B cell (primary cell): ENCODE data around the gene KRT39. TPM values are rescaled to one million over a fixed set of nuclear protein-coding genes. Genes with fewer than 3 reads are reported as not detected.

Experiments
- ATAC-seq: fragments of 200-7000 bp; cut with Tn5 transposase; one replicate; pipeline ENCODE4 v1.10.0; 2021; ENCODE audit warnings: low read depth, mild to moderate bottlenecking, moderate number of reproducible peaks, moderate library complexity
- CTCF ChIA-PET: fragments of 350-600 bp; sonication (Branson Sonifier 250); formaldehyde crosslinking; loops from one replicate; lab custom pipeline; 2021; ENCODE audit warnings: antibody characterized with exemption, inconsistent platforms; lab: Charles Lee
- POLR2A ChIA-PET: fragments of 350-600 bp; sonication (Branson Sonifier 250); formaldehyde crosslinking; loops from one replicate; lab custom pipeline; 2021; ENCODE audit warnings: antibody characterized with exemption; lab: Charles Lee
- DNase-seq: peaks from one replicate; pipeline ENCODE4 v3.0.0; 2013
- H2AFZ ChIP-seq: 2 replicates; pipeline ENCODE4 v1.6.1; 2012; ENCODE audit warnings: mild to moderate bottlenecking, low read depth, low read length; ENCODE audit not compliant: insufficient read depth, poor library complexity, severe bottlenecking
- H3K27ac ChIP-seq, 2 donors: 1 replicate in 1 of 2; 2 replicates in 1 of 2; pipeline ENCODE4 v1.5.1; 2012 to 2013; ENCODE audit warnings: low read length in 2 of 2, mild to moderate bottlenecking in 2 of 2, moderate library complexity in 1 of 2
- H3K27me3 ChIP-seq, 4 experiments: fragments of 200-600 bp in 1 of 4; sonication (generic) in 1 of 4; replicated peaks in 1 of 4; 1 replicate in 2 of 4; 2 replicates in 2 of 4; pipeline versions ENCODE4 v1.6.1 to v1.7.0; 2013 to 2016; ENCODE audit warnings: low read length in 3 of 4, mild to moderate bottlenecking in 2 of 4, mixed read lengths in 1 of 4, moderate library complexity in 1 of 4; ENCODE audit not compliant: insufficient read depth in 4 of 4, control insufficient read depth in 3 of 4; ENCODE audit errors: control extremely low read depth in 1 of 4
- H3K36me3 ChIP-seq, 2 experiments: replicated peaks in 1 of 2; 1 replicate in 1 of 2; 2 replicates in 1 of 2; pipeline versions ENCODE4 v1.6.1 to v1.7.1; 2013; ENCODE audit warnings: low read length in 1 of 2; ENCODE audit not compliant: insufficient read depth in 2 of 2, control insufficient read depth in 1 of 2; ENCODE audit errors: control extremely low read depth in 1 of 2, extremely low read depth in 1 of 2
- H3K4me1 ChIP-seq, 2 donors: fragments of 200-600 bp in 1 of 2; sonication (generic) in 1 of 2; 1 replicate in 1 of 2; 2 replicates in 1 of 2; pipeline versions ENCODE4 v1.5.1 to v1.6.1; 2013 to 2017; ENCODE audit warnings: low read length in 2 of 2; ENCODE audit not compliant: control insufficient read depth in 2 of 2, insufficient read depth in 2 of 2
- H3K4me2 ChIP-seq: replicated peaks from 2 replicates; pipeline ENCODE3; 2012; ENCODE audit warnings: mild to moderate bottlenecking, low read depth, low read length; ENCODE audit not compliant: poor library complexity, severe bottlenecking
- H3K4me3 ChIP-seq, 5 experiments: fragments of 200-600 bp in 1 of 5; sonication (generic) in 1 of 5; 1 replicate in 3 of 5; 2 replicates in 2 of 5; pipeline versions ENCODE4 v1.5.1 to v1.7.0; 2011 to 2016; ENCODE audit warnings: low read length in 4 of 5, mild to moderate bottlenecking in 4 of 5, low read depth in 2 of 5, control low read depth in 1 of 5, moderate library complexity in 1 of 5; ENCODE audit not compliant: insufficient read depth in 1 of 5; ENCODE audit errors: control extremely low read depth in 1 of 5, extremely low read depth in 1 of 5
- H3K79me2 ChIP-seq: fragments of 200-600 bp; sonication (generic); one replicate; pipeline ENCODE4 v1.6.0; 2016; ENCODE audit warnings: low read length; ENCODE audit not compliant: control insufficient read depth, insufficient read depth
- H3K9ac ChIP-seq: fragments of 200-600 bp; sonication (generic); 2 replicates; pipeline ENCODE4 v1.6.1; 2017; ENCODE audit warnings: mild to moderate bottlenecking, low read length, moderate library complexity
- H3K9me3 ChIP-seq, 3 donors: one replicate each; pipeline versions ENCODE4 v1.6.1 to v1.7.1; 2013; ENCODE audit warnings: low read length in 2 of 3; ENCODE audit not compliant: control insufficient read depth in 2 of 3, insufficient read depth in 1 of 3; ENCODE audit errors: control extremely low read depth in 1 of 3
- H4K20me1 ChIP-seq: 2 replicates; pipeline ENCODE4 v1.6.0; 2012; ENCODE audit warnings: mild to moderate bottlenecking, low read length; ENCODE audit not compliant: insufficient read depth, control insufficient read depth, poor library complexity, severe bottlenecking
- H3K27ac Mint-ChIP-seq: one replicate; pipeline ENCODE4 v1.8.0; 2021; ENCODE audit warnings: mixed read lengths
- H3K27me3 Mint-ChIP-seq: one replicate; pipeline ENCODE4 v1.8.0; 2021; ENCODE audit warnings: mixed read lengths
- H3K4me1 Mint-ChIP-seq: one replicate; pipeline ENCODE4 v1.8.0; 2021; ENCODE audit warnings: mixed read lengths
- H3K4me3 Mint-ChIP-seq: one replicate; pipeline ENCODE4 v1.8.0; 2021; ENCODE audit warnings: mixed read lengths
- H3K9me3 Mint-ChIP-seq: one replicate; pipeline ENCODE4 v1.8.0; 2022; ENCODE audit warnings: mixed read lengths; ENCODE audit not compliant: insufficient read depth
- CTCF ChIP-seq: fragments of 200-600 bp; IDR thresholded peaks from one replicate; pipeline ENCODE4 v1.8.0; 2022; ENCODE audit warnings: antibody characterized with exemption, mild to moderate bottlenecking
- EZH2 ChIP-seq: IDR thresholded peaks from 2 replicates; pipeline ENCODE4 v1.6.1; 2012; ENCODE audit warnings: borderline replicate concordance, low read depth, mild to moderate bottlenecking, moderate library complexity, low read length; ENCODE audit not compliant: insufficient read depth, poor library complexity, severe bottlenecking
- WGBS: methylation state at CpG from one replicate; pipeline ENCODE4 v1.1.5; 2013; ENCODE audit warnings: missing lambda C conversion rate; ENCODE audit not compliant: insufficient coverage; 5-methylcytosine and 5-hydroxymethylcytosine counted together
- intact Hi-C: fragments of 100-400 bp; cut with micrococcal nuclease; formaldehyde crosslinking; loops from one replicate; pipeline ENCODE4 v1.10.0; 2022
- polyA plus RNA-seq: library from polyadenylated mRNA; depleted of rRNA; stranded (reverse); fragments of >200 nt; gene quantifications from 2 replicates; pipeline ENCODE4 v1.2.3, GENCODE V29; 2012
- total RNA-seq, 2 donors: library from RNA; stranded (reverse); fragments of 120-200 nt in 1 of 2; gene quantifications; 1 replicate in 1 of 2; 2 replicates in 1 of 2; pipeline versions ENCODE4 v1.2.3 to v1.2.4, GENCODE V29; 2013 to 2022

Gene KRT39
- total and polyA plus RNA-seq, 2 donors (not counting 1 experiment from before 2014, with no cell fraction given): not detected

DNA sequence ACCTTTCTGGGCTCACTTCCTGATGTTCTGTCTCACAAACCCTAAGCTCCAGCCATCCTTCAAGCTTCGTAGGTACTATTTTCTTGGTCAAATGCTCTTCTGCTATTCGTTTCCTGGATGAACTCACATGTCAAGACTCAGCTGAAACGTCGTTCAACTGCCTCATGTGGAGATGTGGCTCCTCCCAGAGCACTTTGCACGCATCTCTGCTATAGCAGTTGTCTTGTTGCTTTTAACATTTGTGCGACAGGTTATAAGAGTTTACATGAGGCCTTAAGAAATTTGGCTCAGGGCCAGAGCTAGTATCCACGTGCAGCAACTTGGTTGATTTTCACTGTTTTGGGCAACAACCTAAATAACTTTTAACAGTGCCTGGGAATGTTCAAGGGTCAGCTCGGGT lies 20.2 kb upstream of the KRT39 start:
- Histone ChIP-seq H3K79me2 (no peaks in the 10 kb centered on the region), H3K4me2 (no peak overlapping the region), H3K27me3 (peaks cover 0 to 14% (median 6%) of the 10 kb centered on the region in 4 experiments), H3K4me3 (no peak overlapping the region), H3K4me1 (no peaks in the 10 kb centered on the region), H3K27ac (no peak overlapping the region), H3K9ac (no peak overlapping the region), H3K9me3 (peaks cover 0 to 3% (median 0%) of the 10 kb centered on the region in 3 donors), H4K20me1 (no peaks in the 10 kb centered on the region), H2AFZ (no peak overlapping the region), H3K36me3 (no peaks in the 10 kb centered on the region)
- TF ChIP-seq CTCF (no peak), EZH2 (no peak)
- no peak overlapping the region for H3K27ac Mint-ChIP-seq
- CTCF ChIA-PET: no interaction called here
- 86% methylated on average over 7 of the region's 8 CpGs for WGBS
- peaks cover 45% of the 10 kb centered on the region for H3K27me3 Mint-ChIP-seq
- ATAC-seq: no peak
- H3K4me3 Mint-ChIP-seq: no peak overlapping the region
- no peaks in the 10 kb centered on the region for H3K9me3 Mint-ChIP-seq
- POLR2A ChIA-PET: no interaction called here
- no peaks in the 10 kb centered on the region for H3K4me1 Mint-ChIP-seq
- no peak for DNase-seq
- intact Hi-C loops: no loop called here

DNA sequence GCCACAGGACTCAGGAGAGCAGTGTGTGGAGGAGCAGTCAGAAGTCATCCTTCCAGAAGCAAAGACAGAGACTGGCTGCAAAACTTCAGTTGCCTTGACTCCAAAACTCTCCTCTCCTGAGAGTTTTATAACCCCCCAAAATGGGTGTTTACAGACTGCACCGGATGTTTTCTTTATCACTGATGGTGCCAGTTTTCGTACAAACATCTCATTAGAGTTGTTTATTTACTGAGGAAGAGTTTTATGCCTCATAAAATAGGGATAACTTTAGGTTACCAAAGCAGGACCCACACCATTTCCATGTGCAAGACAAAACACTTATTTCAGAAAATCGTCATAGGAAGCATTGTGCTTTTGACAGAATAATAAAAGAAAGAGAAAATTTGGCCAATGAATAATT lies 17.5 kb upstream of the KRT39 start, which contains the start of gene KRT40:
Gene KRT40, minus strand, starts transcription at position 101 of the 400 bp plus-strand sequence. Its CDS starts 53 bp downstream, at position 48.
- H3K79me2 ChIP-seq: no peaks in the 10 kb centered on the region
- H3K9ac ChIP-seq: no peak within 1 kb of the TSS
- intact Hi-C loops: no loop called here
- H3K27me3 Mint-ChIP-seq: peaks cover 41% of the 10 kb centered on the region
- DNase-seq: no peak
- peaks cover 0 to 3% (median 0%) of the 10 kb centered on the region in 3 donors for H3K9me3 ChIP-seq
- no peaks in the 10 kb centered on the region for H3K36me3 ChIP-seq
- no peak within 1 kb of the TSS for H3K4me2 ChIP-seq
- no peaks in the 10 kb centered on the region for H4K20me1 ChIP-seq
- H3K4me3 ChIP-seq: no peak within 1 kb of the TSS
- no peaks in the 10 kb centered on the region for H3K4me1 Mint-ChIP-seq
- no peaks in the 10 kb centered on the region for H3K9me3 Mint-ChIP-seq
- H3K27ac Mint-ChIP-seq: no peak within 1 kb of the TSS
- POLR2A ChIA-PET: no interaction called here
- CTCF ChIA-PET: no interaction called here
- no peak within 1 kb of the TSS for H3K4me3 Mint-ChIP-seq
- no peak for ATAC-seq
- H3K27ac ChIP-seq: no peak within 1 kb of the TSS
- WGBS: no CpG with 5 or more reads among the region's 3 CpGs
- peaks cover 0 to 16% (median 6%) of the 10 kb centered on the region in 4 experiments for H3K27me3 ChIP-seq
- H2AFZ ChIP-seq: no peak within 1 kb of the TSS
- no peaks in the 10 kb centered on the region for H3K4me1 ChIP-seq
- TF ChIP-seq EZH2: no peak
- TF ChIP-seq CTCF: no peak
